OCI-M1 (cell line): ENCODE data around the gene SORCS1.

Experiments used
- DNase-seq: peaks from one replicate; lab custom pipeline; 2025; lab: John Stamatoyannopoulos, UW

SORCS1 gene

DNA sequence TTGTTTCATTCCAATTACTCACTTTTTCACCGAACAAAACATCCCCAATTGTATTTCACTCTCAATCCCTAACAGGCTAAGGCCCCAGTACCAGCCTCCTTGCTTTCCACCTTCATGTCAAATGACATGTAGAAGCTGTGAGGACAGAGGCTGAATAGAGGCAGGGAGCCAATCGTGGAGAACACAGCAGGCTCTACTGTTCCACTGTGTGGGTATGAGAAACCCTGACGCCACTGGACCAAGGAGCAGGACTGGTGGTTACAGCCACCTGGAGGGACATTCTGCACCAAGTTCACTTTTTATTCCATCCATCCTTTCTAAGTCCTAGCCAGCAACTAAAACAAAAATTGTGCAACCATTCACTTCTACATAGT, 502.8 kb downstream of the SORCS1 start:
- no peak for DNase-seq

DNA sequence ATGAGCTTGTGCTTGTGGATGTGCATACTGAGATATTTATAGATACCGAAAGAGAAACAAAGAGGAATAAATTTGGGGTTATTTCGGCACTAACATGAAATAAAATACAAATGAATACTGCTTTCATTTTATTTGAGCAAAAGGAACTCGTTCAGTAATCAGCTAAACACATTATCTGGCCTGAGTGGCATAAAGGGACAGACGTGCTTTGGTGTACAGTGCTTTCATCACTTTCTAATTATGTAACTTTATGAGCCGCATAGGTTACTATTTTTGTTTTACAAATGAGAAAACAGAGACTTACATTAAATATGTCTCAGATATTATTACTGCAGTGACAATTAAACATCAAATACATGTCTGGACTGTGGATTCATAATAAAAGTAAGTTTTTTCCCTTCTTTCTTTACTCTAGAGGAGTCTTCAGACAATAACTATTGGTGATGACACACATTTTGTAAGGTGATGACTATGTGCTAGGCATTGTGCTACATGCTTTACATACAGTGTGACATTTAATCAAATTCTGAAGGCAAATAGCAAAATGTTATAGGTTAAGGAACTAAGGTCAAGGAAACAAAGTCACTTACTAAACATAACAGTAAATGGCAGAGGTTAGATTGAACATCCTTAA, 503.3 kb downstream of the SORCS1 start:
- peak; percentile 36 for DNase-seq

DNA sequence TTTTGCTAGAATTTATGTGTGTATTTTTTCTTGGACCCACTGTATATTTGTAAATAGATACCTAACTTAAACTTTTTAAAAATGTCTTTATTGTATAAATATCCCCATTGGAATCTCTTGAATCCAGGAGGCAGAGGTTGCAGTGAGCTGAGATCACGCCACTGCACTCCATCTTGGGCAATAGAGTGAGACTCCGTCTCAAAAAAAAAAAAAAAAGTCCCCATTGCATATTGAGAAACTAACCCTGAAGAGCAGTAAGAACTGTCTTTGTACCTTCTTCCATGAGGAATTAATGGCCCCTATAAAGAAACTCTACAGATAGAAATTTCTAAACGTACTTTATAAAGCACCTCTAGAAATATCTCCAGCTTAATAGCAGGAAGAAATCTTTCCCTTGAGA, 504.0 kb downstream of the SORCS1 start:
- no peak for DNase-seq

DNA sequence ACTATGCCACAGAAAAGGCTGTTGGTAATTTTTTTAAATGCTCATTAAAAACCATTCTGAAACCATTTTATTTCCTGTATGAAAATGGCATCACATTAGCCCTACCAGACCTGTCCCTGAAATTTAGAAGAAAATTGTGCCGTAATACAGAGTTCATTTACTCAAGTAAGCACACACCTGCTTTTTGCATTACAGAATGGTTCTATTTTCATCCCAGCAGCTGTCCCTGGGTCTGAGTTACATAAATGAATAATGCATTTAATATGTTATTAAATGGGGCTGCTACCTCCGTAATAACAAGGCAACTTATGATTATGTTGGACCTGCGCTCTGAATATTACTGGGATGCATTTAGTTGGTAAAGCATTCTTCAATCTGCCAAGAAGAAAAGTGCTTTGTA, 508.9 kb downstream of the SORCS1 start:
- DNase-seq, result no peak

DNA sequence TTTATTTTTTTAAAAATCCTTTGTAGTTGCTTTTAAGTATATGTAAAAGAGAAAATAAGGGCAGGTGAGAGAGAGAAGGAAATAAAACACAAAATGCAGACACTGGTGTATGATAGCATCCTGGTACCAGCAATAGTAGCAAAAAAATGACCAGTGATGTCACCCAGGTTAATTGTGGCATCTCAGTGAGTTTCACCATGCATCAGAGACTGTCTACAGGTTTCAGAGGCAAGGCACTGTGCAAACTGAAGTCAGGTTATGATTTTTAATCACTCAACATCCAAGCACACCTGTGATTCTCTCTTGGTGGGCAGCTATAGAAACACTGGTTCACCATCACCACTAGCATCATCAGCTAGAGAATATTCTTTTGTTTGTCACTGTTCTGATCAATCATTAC, 509.3 kb downstream of the SORCS1 start:
- no peak for DNase-seq

DNA sequence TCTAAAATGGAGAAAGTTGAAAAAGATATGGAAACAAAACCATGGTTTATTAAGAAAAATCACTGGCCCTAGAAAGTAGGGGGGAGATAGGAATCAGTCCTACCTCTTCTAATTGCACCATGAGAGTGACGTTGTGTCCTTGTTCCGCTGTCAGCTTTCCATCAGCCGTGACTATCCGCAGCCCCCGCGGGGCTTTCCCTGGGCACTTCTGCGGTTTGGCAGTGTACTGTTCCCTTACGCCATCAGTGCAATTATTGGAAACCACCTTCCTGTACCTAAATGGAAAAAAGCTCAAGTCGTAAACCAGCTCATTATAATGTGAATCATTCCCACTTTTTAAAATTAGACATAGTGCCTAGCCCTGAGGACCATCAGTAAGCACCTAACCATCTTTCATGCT, 512.2 kb downstream of the SORCS1 start:
- DNase-seq, result no peak

DNA sequence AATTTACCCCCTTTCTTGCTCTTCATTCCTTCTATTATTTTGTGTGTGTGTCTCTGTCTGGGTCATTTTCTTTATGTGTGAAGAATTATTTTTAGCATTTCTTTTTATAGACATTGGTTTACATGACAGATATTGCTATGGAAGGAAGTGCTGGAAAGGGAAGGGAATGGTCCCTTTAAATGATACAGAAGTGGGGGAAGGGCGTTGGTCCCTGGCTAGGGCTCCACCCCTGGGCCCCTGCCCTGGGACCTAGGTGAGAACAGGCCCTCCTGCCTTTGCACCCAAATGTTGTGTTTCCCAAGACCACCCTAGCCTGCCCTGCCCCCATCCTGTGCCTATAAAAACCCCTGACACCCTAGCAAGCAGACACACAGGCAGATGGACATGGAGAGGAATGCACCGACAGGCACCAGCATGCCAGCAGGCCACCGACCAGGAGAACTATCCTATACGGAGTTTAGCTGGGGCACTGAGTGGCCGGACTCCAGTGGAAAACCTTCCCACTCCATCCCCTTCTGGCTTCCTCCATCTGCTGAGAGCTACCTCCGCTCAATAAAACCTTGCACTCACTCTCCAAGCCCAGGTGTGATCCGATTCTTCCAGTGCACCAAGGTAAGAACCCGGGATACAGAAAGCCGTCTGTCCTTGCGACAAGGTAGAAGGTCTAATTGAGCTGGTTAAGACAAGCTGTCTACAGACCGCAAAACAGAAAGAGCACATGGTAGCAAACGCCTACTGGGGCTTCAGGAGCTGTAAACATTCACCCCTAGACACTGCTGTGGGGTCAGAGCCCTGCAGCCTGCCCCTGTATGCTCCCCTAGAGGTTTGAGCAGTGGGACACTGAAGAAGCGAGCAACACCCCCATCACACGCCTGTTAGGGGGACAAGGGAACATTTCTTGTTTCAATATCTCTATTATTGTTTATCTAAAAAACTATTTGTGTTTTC, 515.7 kb downstream of the SORCS1 start:
- no peak for DNase-seq

DNA sequence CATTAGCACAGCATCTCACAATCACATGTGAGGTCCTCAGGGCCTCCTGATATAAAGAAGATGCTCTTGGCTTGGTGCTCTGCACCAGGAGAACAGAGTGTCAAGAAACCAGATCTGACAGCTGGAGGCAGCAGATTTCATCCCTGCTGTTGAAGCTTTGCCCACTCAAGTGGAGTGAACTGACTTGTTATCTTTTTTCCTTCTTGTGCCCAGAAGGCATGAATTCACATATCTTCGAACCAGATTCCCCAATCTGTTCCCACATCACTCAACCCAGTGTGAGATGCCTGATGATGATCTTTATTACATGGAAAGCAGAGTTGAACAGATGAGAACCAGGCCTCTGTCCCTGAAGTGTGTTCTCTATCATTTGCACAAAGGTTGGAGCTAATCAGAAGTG, 521.0 kb downstream of the SORCS1 start:
- no peak for DNase-seq

DNA sequence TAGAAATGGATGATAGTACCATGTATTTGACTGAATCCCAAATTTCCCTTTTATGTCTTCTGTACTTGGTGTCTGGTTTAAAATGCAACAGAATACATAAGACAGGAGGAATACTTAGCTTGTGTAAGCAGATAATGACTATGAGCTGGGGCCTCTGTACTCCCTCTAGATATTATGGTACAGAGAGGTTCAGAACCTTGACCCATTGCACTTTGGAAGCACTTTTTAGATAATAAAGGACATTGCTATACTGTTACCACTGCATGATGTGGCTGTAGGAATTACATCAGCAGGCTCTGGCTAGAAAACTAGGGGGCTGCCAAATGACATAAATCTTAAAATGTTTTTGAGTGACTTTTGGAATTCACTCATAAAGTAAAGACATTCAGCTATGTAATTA, 526.6 kb downstream of the SORCS1 start:
- DNase-seq, result no peak

DNA sequence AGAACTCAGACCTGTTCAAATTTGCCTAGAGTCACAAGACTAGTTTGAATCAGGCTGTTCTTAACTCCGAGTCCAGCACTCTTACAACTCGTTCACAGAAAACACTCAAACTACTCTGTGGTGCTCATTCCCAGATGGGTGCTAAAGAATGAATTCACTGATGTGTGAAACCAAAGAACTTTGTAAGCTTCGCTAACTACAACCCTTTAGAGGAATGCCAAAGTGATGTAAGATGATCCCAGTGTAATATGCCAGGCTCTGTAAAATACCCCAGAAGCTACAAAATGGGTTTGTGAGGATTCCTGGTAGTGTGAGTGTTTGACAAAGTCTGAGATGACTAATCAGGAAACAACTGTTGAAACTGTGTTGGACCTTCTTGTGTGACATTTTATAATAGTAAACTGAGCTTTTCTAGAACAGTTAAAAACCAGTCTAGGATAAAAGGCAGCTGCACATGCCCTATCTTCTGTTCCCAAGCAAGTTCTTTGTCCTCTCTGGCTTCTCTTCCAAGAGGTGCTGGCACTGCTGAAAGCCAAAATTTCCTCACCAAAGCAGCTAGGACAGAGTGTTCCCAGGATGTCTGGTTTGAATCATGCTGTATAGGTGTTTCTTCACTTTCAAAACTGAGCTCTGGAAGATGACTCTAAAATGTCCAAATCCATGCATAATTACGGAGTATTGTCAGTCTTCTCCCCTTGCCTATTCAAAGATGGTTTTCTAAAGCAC, 527.6 kb downstream of the SORCS1 start:
- no peak for DNase-seq

DNA sequence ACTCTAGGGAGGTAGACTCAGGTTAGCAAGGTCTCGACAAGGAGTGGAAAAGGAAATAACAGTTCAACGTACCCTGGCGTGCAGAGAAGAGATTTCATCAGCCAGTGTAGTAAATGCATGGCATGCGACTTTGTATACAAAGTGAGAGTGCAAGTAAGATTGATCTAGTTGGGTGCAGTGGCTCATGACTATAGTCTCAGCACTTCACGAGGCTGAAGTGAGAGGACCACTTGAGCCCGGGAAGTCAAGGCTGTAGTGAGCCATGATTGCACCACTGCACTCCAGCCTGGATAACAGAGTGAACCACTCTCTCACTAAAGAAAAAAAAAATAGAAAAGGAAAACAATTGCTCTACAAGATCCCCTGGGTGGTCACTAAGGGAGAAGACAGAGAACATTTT, 528.6 kb downstream of the SORCS1 start:
- DNase-seq, result no peak

DNA sequence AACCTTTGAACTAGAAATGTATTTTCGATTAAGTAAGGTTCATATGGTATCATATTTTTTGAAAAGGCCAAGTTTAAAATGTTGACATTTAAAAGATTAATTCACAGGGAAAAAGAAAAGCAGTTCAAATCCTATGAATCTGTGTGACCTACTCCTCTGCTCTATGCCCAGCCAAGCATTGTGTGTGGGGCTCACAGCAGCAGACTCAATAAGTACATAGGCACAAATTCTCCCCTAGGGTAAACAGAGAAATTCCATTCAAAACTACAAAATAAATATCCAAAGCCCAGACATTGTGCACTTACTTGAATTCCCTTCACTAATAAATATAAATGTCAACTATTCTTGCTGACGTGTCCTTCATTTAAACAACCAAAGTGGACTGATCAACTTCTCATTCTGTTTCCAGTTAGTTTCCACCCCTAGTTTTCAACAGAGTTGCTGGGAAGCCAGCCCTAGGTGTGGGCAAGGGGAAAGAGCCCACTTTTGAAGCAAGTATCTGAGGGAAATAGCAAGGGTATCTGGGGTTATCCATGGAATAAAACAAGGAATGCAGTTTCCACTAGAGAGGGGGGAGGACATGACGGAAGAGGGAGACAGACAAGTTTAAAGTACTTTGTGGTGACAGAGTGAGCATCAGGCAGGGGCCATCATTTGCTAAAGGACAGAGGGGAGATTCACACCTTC, 533.3 kb downstream of the SORCS1 start:
- no peak for DNase-seq

DNA sequence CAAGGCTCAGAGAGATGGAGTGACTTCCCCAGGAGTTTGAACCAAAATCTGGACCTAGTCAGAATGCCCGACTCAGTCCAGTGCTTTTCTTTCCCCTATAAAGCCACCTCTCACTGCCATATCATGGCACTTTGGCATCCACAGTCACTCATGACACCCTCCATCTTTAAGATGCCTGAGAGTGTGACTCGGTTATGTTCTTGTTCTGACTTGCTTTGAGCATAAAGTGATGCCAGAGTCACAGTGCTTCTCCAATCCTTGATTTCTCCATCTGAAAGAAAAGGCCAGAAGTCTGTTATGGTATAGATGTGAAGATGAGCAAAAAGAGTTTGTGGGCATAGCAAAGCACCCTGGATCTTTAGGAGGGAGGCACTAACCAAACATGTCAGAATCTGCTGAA, 538.1 kb downstream of the SORCS1 start:
- DNase-seq, result no peak

DNA sequence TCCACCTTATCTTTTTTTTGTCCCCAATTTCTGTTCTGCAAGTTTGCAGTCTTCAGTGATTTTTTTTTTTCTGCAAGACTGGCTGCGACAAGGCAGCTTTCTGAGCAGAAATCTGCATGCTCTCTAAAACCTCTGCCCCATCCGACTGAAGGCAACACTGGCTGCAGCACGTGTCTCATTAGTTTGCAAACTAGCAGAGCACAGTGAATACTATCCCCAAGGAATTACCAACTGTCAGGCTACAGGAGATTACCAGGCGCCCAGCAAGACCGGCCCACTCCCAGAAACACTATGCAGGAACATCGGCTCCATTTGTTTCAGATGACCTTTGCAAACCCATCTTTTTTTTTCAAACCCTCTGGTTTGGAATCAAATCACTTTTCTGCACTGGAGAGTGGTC, 538.8 kb downstream of the SORCS1 start:
- DNase-seq, result no peak

DNA sequence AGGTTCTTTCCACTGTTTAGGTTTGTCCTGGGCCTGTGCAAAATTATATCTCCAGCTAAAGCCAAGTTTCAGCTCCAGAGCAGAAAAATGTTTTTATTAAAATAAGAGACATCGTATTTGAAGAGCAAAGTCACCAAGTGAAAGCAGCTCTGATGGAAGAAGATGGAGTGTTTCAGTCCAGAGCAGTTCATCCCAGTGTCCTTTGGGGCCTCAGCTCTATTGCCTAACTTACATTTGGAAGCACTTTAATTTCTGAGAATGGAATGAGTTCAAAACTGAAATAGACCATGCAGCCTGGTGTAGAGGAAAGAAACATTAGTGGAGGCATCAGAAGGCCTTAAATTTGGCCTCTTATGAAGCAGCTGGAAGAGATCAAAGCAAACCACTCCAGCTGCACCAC, 545.2 kb downstream of the SORCS1 start:
- no peak for DNase-seq

DNA sequence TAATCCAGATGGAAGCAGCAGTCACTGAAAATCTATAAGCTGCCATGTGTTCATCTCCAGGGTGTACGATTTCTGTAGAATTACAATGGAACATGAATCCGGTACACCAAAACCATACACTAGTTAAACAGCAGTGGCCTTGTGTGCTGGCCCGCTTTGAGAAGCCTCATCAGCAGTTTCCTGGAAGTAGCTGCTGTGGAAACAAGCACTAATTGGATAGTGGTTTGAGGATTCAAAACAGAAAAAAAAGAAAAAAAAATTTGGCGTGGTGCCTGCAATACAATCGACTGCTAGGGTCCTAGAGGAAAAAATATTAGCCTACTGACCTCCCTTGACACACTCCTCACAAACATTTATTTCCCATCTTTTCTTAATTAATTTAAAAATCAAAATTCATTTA, 545.9 kb downstream of the SORCS1 start:
- no peak for DNase-seq

DNA sequence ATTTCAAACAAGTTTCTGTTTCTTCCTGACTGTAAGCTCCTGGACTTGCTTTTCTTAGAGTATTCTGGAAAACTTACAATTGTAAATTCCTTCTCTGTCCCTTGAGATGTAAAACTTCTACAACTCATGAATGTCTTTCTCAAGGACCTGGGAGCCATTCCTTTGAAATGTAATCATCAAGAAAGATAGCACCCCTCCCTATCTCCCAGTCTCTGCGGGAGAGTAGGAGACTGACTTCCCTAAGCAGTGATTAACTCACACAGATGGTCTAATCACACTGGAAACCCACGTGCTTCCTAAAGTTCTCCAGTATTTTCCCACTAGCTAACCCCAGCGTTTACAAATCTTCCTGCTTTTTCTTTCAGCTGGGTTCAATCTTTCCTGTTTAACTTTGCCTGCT, 549.4 kb downstream of the SORCS1 start:
- no peak for DNase-seq

DNA sequence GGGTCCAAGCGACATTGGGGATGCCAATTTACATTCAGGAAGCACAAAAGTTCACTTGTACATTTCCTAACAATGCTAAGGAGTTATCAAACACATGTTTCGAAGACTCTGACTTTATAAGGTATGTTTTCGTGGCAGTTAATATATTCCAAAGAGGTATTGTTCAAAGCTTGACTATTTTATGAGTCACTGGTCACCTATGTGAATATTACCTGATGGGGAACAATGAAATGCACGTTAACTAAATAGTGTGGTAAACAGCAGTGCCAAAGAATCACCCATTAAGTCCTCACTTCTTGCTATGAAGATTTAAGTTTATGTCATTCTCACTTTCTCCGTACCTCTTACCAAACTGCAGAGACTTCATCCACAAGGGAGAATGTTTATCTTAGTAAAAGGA, 550.2 kb downstream of the SORCS1 start:
- no peak for DNase-seq

DNA sequence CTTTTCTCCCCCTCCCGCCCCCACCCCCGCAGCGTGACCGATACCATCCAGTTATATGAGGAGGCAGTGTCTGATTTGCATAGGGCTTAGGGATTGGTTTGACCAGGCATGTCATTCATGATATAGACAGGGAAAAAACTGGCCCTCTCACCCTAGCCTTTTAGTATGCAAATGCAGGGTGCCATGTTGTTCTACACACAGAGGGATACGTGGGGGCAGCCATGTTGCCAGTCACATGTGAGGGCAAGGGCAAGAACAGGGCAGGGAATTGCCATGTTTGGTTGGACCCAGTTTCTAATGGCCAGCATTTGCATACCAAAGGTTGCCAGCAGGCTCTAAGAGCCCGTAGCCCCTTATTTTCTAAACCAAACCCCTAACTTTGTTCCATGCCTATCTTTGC, 552.1 kb downstream of the SORCS1 start:
- DNase-seq, result no peak

DNA sequence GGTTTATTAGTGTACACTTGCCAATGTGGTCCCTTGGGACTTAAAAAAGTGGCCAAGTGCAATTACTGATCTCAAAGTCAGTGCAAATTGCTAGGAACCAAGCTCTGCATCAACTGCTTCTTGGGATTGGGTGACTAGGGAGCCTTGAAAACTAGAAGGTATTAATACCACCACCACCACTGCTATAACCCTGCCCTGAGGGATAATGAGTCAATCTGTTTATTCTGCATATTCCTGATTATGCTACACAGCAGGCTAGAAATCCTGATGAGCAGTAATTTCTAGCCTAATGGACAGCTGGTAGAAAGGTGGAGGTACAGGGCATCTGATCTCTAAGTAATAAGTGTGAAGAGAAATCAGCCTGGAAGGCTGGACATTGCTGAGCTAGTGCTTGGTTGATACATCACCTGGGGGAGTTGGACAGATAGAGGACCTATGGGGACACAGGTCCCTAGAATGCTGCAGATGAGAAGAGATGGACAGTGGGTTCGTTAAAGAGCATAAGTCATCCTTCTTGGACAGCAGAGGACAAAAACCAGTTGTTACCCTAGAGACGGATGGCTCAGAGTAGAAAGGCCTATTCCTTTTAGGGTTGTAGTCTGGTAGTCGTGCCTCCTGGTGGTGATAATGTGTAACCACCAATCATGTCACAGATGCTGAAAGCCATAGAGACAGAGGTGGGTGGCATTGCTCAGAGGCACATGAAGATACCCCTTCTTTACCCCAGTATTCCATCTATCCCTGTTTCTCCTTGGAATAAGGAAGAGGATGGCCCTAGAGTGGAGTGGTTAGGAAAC, 554.8 kb downstream of the SORCS1 start:
- peak; percentile 6 for DNase-seq

DNA sequence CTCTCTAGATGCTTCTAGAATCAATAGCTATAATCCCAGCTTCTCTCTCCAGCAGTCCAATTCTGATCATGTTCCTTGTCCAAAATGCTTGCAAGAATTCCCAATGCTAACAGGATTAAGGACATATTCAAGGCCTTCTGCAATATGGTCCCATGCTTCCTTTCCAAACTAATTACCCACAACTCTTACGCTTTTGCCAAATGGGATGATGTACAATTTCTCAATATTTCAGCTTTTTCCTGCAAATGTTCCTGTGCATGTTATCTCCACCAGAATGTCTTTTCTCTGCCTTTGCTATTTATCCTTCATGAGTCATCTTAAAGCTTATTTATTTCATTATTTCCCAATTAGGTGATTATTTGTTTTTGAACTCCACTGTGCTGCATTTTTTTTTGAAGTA, 556.4 kb downstream of the SORCS1 start:
- no peak for DNase-seq

DNA sequence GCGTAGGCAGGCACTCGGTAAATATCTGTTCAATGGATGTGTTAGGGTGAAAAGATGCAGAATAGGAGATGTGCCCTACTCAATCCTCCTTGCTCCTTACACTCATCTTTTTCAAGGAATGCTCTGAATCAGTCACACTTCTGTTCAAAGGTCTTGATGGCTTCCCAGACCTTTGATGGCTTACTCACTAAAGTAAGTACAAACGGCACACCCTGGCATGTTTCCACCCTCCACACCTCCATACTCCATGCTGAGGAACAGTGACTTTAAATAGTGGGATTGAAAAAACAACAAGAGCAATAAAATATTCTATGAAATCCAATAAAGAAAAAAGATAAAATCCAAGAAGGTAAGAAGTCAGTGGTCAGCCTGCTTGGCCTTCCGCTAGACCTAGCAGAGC, 569.2 kb downstream of the SORCS1 start:
- DNase-seq, result no peak
